A549 (cell line): ENCODE measurements around the gene PIK3CD. TPM values are rescaled to one million over a fixed set of nuclear protein-coding genes. Genes with fewer than 3 reads are reported as not detected.
A peak's percentile ranks its signal among the peaks of the same experiment; 100 is the strongest.

Source experiments
- ATAC-seq, 2 experiments: fragments of 200-7000 bp in 1 of 2; fragments of >200 bp in 1 of 2; cut with Nextera tagmentation in 1 of 2; cut with Tn5 transposase in 1 of 2; 3 replicates each; pipeline versions ENCODE4 v1.8.0 to v1.9.1; 2018 to 2020; ENCODE audit warnings: mild to moderate bottlenecking in 1 of 2, moderate library complexity in 1 of 2
- CTCF ChIA-PET: fragments of 300-600 bp; sonication (Branson Sonifier 250); formaldehyde crosslinking; extraction: SDS; loops from one replicate; lab custom pipeline; 2021; ENCODE audit warnings: antibody characterized with exemption, inconsistent platforms; lab: Yijun Ruan, JAX
- POLR2A ChIA-PET: fragments of 350-600 bp; formaldehyde crosslinking; extraction: SDS; loops from one replicate; lab custom pipeline; 2021; ENCODE audit warnings: antibody characterized with exemption, inconsistent platforms; lab: Yijun Ruan, JAX
- DNase-seq, 2 experiments: peaks; one replicate each; pipeline versions ENCODE4 v3.0.0 to v3.0.0-alpha.2; 2011 to 2016; ENCODE audit warnings: low read depth in 1 of 2, low spot score in 1 of 2
- FAIRE-seq: peaks from 2 replicates; lab custom pipeline; 2011; peaks lifted over from hg19 to GRCh38; lab: Jason Lieb, UNC
- H3K27ac ChIP-seq, 2 experiments: fragments of >200 bp; sonication (Bioruptor Twin); formaldehyde crosslinking; 3 replicates each; pipeline ENCODE4 v1.5.1; 2016 to 2017
- H3K4me1 ChIP-seq: fragments of >200 bp; sonication (Bioruptor Twin); formaldehyde crosslinking; 3 replicates; pipeline ENCODE4 v1.6.1; 2016
- H3K4me2 ChIP-seq: fragments of >200 bp; sonication (Bioruptor Twin); formaldehyde crosslinking; 3 replicates; pipeline ENCODE4 v1.6.1; 2016
- H3K4me3 ChIP-seq: fragments of >200 bp; sonication (Bioruptor Twin); formaldehyde crosslinking; 3 replicates; pipeline ENCODE4 v1.5.1; 2016
- H3K9me3 ChIP-seq: fragments of >200 bp; sonication (Bioruptor Twin); formaldehyde crosslinking; 3 replicates; pipeline ENCODE4 v1.6.1; 2016
- CHD4 ChIP-seq: fragments of 200-600 bp; sonication (generic); IDR thresholded peaks from 2 replicates; pipeline ENCODE4 v1.6.1; 2016; ENCODE audit warnings: antibody characterized with exemption, mild to moderate bottlenecking, borderline replicate concordance
- ELK1 ChIP-seq: fragments of 150-350 bp; IDR thresholded peaks from 2 replicates; pipeline ENCODE4 v1.6.1; 2014; ENCODE audit warnings: low read depth, mild to moderate bottlenecking, low read length
- ESRRA ChIP-seq: fragments of 150-350 bp; IDR thresholded peaks from 2 replicates; pipeline ENCODE4 v1.6.1; 2014; ENCODE audit warnings: mild to moderate bottlenecking, low read length, borderline replicate concordance
- FOSL2 ChIP-seq, 2 experiments: fragments of 450-650 bp in 1 of 2; fragments of >200 bp in 1 of 2; sonication (Bioruptor Twin) in 1 of 2; formaldehyde crosslinking; IDR thresholded peaks; 2 replicates each; pipeline versions ENCODE4 v1.5.0 to v1.6.1; 2016 to 2020; ENCODE audit warnings: mild to moderate bottlenecking in 1 of 2, moderate library complexity in 1 of 2
- FOXS1 ChIP-seq: fragments of 250-450 bp; sonication (Bioruptor Pico); IDR thresholded peaks from 2 replicates; pipeline ENCODE4 v1.5.0; 2020; ENCODE audit warnings: mild to moderate bottlenecking, moderate library complexity
- GATA3 ChIP-seq: IDR thresholded peaks from 2 replicates; pipeline ENCODE4 v1.6.1; 2012; ENCODE audit warnings: borderline replicate concordance
- HMGXB4 ChIP-seq: fragments of 250-450 bp; sonication (Bioruptor Pico); IDR thresholded peaks from 2 replicates; pipeline ENCODE4 v1.5.0; 2021; ENCODE audit warnings: mild to moderate bottlenecking, moderate library complexity, borderline replicate concordance
- HOXA7 ChIP-seq: fragments of 250-450 bp; sonication (Bioruptor Pico); IDR thresholded peaks from 2 replicates; pipeline ENCODE4 v1.5.0; 2020; ENCODE audit warnings: mild to moderate bottlenecking, moderate library complexity
- JUN ChIP-seq, 2 experiments: fragments of >200 bp; sonication (Bioruptor Twin); formaldehyde crosslinking; IDR thresholded peaks; 2 replicates in 1 of 2; 3 replicates in 1 of 2; pipeline ENCODE4 v1.6.1; 2016 to 2017
- KDM5A ChIP-seq: fragments of 200-600 bp; sonication (generic); IDR thresholded peaks from 2 replicates; pipeline ENCODE4 v1.6.1; 2016; ENCODE audit warnings: antibody characterized with exemption, mild to moderate bottlenecking
- MAFK ChIP-seq: fragments of 450-650 bp; IDR thresholded peaks from 2 replicates; pipeline ENCODE4 v1.6.1; 2014; ENCODE audit not compliant: partially characterized antibody
- MAZ ChIP-seq: fragments of 150-350 bp; IDR thresholded peaks from 2 replicates; pipeline ENCODE4 v1.6.1; 2014; ENCODE audit warnings: antibody characterized with exemption, low read depth, low read length, borderline replicate concordance
- MYC ChIP-seq: IDR thresholded peaks from 2 replicates; pipeline ENCODE4 v1.6.1; 2012; ENCODE audit warnings: mild to moderate bottlenecking, inconsistent platforms, low read length, improper control_type of control experiment, borderline replicate concordance
- NFE2L2 ChIP-seq: fragments of 150-350 bp; conservative IDR thresholded peaks from 2 replicates; pipeline ENCODE4 v1.6.1; 2014; ENCODE audit warnings: low read length
- NR3C1 ChIP-seq: fragments of >200 bp; sonication (Bioruptor Twin); formaldehyde crosslinking; IDR thresholded peaks from 3 replicates; pipeline ENCODE4 v1.6.1; 2017
- POLR2A ChIP-seq: IDR thresholded peaks from 2 replicates; pipeline ENCODE4 v1.6.1; 2012; ENCODE audit warnings: mild to moderate bottlenecking, low read length
- POLR2AphosphoS2 ChIP-seq: conservative IDR thresholded peaks from 2 replicates; pipeline ENCODE4 v1.6.1; 2012; ENCODE audit warnings: low read length, improper control_type of control experiment, inconsistent platforms
- RARB ChIP-seq: fragments of 250-450 bp; sonication (Bioruptor Pico); IDR thresholded peaks from 2 replicates; pipeline ENCODE4 v1.8.0; 2021; ENCODE audit warnings: mild to moderate bottlenecking, moderate library complexity
- SMC3 ChIP-seq: fragments of >200 bp; sonication (Bioruptor Twin); formaldehyde crosslinking; IDR thresholded peaks from 3 replicates; pipeline ENCODE4 v1.6.1; 2018; ENCODE audit warnings: inconsistent platforms
- SREBF2 ChIP-seq: fragments of 450-650 bp; IDR thresholded peaks from 2 replicates; pipeline ENCODE4 v1.6.1; 2014; ENCODE audit warnings: mild to moderate bottlenecking, moderate library complexity
- TFCP2L1 ChIP-seq: fragments of 250-450 bp; sonication (Bioruptor Pico); IDR thresholded peaks from 2 replicates; pipeline ENCODE4 v1.5.0; 2021; ENCODE audit warnings: mild to moderate bottlenecking
- USF2 ChIP-seq: fragments of 450-650 bp; IDR thresholded peaks from 2 replicates; pipeline ENCODE4 v1.6.1; 2014; ENCODE audit warnings: antibody characterized with exemption
- ZNF302 ChIP-seq: fragments of 250-450 bp; sonication (Bioruptor Pico); IDR thresholded peaks from 2 replicates; pipeline ENCODE4 v1.9.0; 2021; ENCODE audit warnings: inconsistent platforms, mild to moderate bottlenecking, moderate library complexity
- ZSCAN20 ChIP-seq: fragments of 250-450 bp; sonication (Bioruptor Pico); IDR thresholded peaks from 2 replicates; pipeline ENCODE4 v1.8.0; 2022; ENCODE audit warnings: mild to moderate bottlenecking, moderate library complexity
- WGBS: methylation state at CpG from one replicate; pipeline ENCODE4 v1.1.6; 2017; ENCODE audit errors: missing lambda C conversion rate; 5-methylcytosine and 5-hydroxymethylcytosine counted together
- polyA plus RNA-seq, 4 experiments: library from polyadenylated mRNA; depleted of rRNA in 3 of 4; stranded (reverse); fragments of >200 nt; fragmentation: RNase III in 1 of 4; extraction: RNeasy Plus Mini Kit Qiagen cat#74134 plus additional on column Dnase treatment in 1 of 4; gene quantifications; 2 replicates in 3 of 4; 3 replicates in 1 of 4; pipeline ENCODE4 v1.2.3, GENCODE V29; 2011 to 2017
- TF ChIP-seq, protein P1 (sequence below): IDR thresholded peaks from 2 replicates; pipeline ENCODE4 v1.6.1; 2012; ENCODE audit warnings: low read depth, borderline replicate concordance
- TF ChIP-seq, protein P2 (sequence below): IDR thresholded peaks from 2 replicates; pipeline ENCODE4 v1.6.1; 2012

The PIK3CD gene
- polyA plus RNA-seq, 2 of the 4 experiments (the other 2 are of a cell fraction), result 2.4 to 3.5 TPM

DNA sequence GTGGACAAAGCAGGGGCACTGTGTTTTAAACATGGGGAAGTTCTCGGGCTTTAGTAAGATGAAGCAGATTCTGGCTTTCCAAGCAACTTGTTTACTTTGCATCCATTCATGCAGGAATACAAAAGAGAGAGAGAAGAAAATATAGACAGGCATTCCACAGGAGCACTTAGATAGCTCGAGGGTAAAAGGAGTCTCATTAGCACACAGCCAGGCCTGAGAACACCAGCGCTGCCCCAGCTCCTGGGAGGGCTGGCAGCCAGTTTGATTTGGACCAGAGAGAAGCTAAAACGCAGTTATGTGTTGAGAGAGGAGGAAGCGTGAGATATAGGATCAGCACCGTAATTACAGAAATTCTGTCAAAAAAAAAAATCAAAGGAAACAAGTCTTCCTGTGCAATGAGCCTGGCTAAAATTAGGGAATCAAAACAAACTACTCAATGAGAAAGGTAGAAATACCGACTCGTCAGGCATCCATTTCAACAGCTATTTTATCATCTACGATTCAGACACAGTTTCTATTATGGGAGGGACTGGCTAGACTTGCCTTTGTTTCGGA is 104.0 kb downstream of the PIK3CD start:
- ChIA-PET CTCF (interaction anchor here (1.0 to 1.4 kb wide), 2 partner anchors 113 to 129 kb away, joined by 3 to 4 read pairs; no protein-coding TSS in a partner anchor), POLR2A (no interaction called here)
- TF ChIP-seq JUN (IDR thresholded peaks at IDR 0.05) (no peak), FOSL2 (IDR thresholded peaks at IDR 0.05) (no peak), FOSL2 (CRISPR knock-in tag; IDR thresholded peaks at IDR 0.05) (no peak), ELK1 (no peak), ZSCAN20 (CRISPR knock-in tag) (no peak), POLR2AphosphoS2 (no peak), HMGXB4 (no peak), MAFK (no peak), HOXA7 (CRISPR knock-in tag) (no peak), GATA3 (no peak), ZNF302 (no peak), MYC (no peak), SREBF2 (no peak)
- TF ChIP-seq, protein P1, sequence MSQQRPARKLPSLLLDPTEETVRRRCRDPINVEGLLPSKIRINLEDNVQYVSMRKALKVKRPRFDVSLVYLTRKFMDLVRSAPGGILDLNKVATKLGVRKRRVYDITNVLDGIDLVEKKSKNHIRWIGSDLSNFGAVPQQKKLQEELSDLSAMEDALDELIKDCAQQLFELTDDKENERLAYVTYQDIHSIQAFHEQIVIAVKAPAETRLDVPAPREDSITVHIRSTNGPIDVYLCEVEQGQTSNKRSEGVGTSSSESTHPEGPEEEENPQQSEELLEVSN, result no peak
- H3K4me1 ChIP-seq, result no peaks in the 10 kb centered on the region
- H3K4me3 ChIP-seq, result no peak overlapping the region
- H3K4me2 ChIP-seq, result no peak overlapping the region
- no peak overlapping the region for H3K27ac ChIP-seq
- no peak for ATAC-seq
- 89% methylated on average over 10 of the region's 10 CpGs for WGBS
- FAIRE-seq, result no peak
- DNase-seq, result no peak
- no peaks in the 10 kb centered on the region for H3K9me3 ChIP-seq

DNA sequence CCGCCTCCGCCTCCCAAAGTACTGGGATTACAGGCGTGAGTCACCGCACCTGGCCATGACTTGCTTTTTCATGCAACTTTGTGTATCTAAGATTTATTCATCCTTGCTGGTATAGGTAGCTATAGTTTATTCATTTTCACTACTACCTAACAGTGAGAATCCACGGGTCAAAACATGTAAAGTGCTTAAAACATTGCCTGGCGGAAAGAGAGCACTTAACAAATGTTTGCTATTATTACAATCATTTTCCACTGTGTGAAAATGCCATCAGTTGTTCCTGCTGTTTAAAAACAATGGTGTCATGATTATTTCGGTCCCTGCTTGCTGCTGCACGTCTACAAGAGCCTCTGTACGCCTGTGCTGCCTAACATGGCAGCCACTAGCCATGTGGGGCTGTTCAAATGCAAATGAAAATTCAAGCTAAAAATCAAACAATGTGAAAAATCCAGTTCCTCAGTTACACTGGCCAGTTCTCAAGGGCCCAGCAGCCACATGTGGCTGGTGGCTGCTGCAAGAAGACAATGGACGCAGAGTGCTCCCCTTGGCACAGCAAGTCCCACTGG is 107.1 kb downstream of the PIK3CD start:
- Histone ChIP-seq H3K27ac (no peak overlapping the region), H3K4me2 (no peak overlapping the region)
- FAIRE-seq, result no peak
- no peak for TF ChIP-seq JUN (IDR thresholded peaks at IDR 0.05)
- TF ChIP-seq NFE2L2, result 0 out of 2 replicates have a peak, but pooled peaks have one; percentile 16
- TF ChIP-seq KDM5A, result no peak
- TF ChIP-seq, all 56 proteins: peak for 1
- DNase-seq (no peak), ATAC-seq (no peak)
- 91% methylated on average over 10 of the region's 10 CpGs for WGBS
- Histone ChIP-seq H3K4me1 (no peaks in the 10 kb centered on the region), H3K9me3 (no peaks in the 10 kb centered on the region), H3K4me3 (no peak overlapping the region)
- POLR2A ChIA-PET, result no interaction called here
- CTCF ChIA-PET, result no interaction called here

GRCh38 chr1:9759939-9760338 is 108.4 kb downstream of the PIK3CD start:
- FAIRE-seq (no peak), ATAC-seq (no peak), DNase-seq (no peak)
- POLR2A ChIA-PET, result no interaction called here
- WGBS, result 90% methylated on average over 2 of the region's 2 CpGs
- Histone ChIP-seq H3K27ac (no peak overlapping the region), H3K9me3 (no peaks in the 10 kb centered on the region), H3K4me2 (no peak overlapping the region), H3K4me1 (no peaks in the 10 kb centered on the region), H3K4me3 (no peak overlapping the region)
- TF ChIP-seq CHD4 (no peak), TFCP2L1 (CRISPR knock-in tag) (no peak), NFE2L2 (no peak), RARB (CRISPR knock-in tag) (no peak), SMC3 (no peak), HMGXB4 (no peak), NR3C1 (no peak), MYC (no peak), ESRRA (no peak), USF2 (no peak), POLR2A (no peak), MAZ (no peak), FOXS1 (no peak), POLR2AphosphoS2 (no peak), MAFK (no peak), KDM5A (no peak)
- TF ChIP-seq, protein P2, sequence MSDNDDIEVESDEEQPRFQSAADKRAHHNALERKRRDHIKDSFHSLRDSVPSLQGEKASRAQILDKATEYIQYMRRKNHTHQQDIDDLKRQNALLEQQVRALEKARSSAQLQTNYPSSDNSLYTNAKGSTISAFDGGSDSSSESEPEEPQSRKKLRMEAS, result no peak
- CTCF ChIA-PET, result no interaction called here
